ENCODE data around the gene SLC25A38.

SLC25A38 gene

GRCh38 chr3:39419742-39420315, 36.7 kb downstream of the SLC25A38 start:
- no peak for TF ChIP-seq CTCF (conservative IDR thresholded peaks at IDR 0.05)
- TF ChIP-seq ZFX (IDR thresholded peaks at IDR 0.05): no peak
- peak overlapping the region; percentile 59; the same call in 1 of the 2 replicates for H3K27ac ChIP-seq

GRCh38 chr3:39420543-39420942, 37.4 kb downstream of the SLC25A38 start:
- TF ChIP-seq CTCF (conservative IDR thresholded peaks at IDR 0.05) (no peak), ZFX (IDR thresholded peaks at IDR 0.05) (no peak)
- peak overlapping the region; percentile 59 for H3K27ac ChIP-seq

- TF ChIP-seq ZFX (IDR thresholded peaks at IDR 0.05) (no peak), CTCF (conservative IDR thresholded peaks at IDR 0.05) (no peak)
- H3K27ac ChIP-seq: no peak overlapping the region
Measured at GRCh38 chr3:39423436-39423970, 40.3 kb downstream of the SLC25A38 start.

- no peak overlapping the region for H3K27ac ChIP-seq
- no peak for TF ChIP-seq ZFX (IDR thresholded peaks at IDR 0.05)
- no peak for TF ChIP-seq CTCF (conservative IDR thresholded peaks at IDR 0.05)
Measured at GRCh38 chr3:39426312-39426711, 43.1 kb downstream of the SLC25A38 start.

GRCh38 chr3:39427506-39427905, 44.3 kb downstream of the SLC25A38 start:
- no peak for TF ChIP-seq ZFX (IDR thresholded peaks at IDR 0.05)
- no peak for TF ChIP-seq CTCF (conservative IDR thresholded peaks at IDR 0.05)
- no peak overlapping the region for H3K27ac ChIP-seq

- H3K27ac ChIP-seq: no peak overlapping the region
- TF ChIP-seq CTCF (conservative IDR thresholded peaks at IDR 0.05): no peak
- TF ChIP-seq ZFX (IDR thresholded peaks at IDR 0.05): no peak
Measured at GRCh38 chr3:39428745-39429201, 45.6 kb downstream of the SLC25A38 start.

- no peak overlapping the region for H3K27ac ChIP-seq
- TF ChIP-seq CTCF (conservative IDR thresholded peaks at IDR 0.05) (no peak), ZFX (IDR thresholded peaks at IDR 0.05) (no peak)
Measured at GRCh38 chr3:39429466-39429865, 46.3 kb downstream of the SLC25A38 start.

All from C4-2B (cell line).